ENCODE data around the gene KDM1B. TPM values are rescaled to one million over a fixed set of nuclear protein-coding genes. Genes with fewer than 3 reads are reported as not detected.

The KDM1B gene
- total RNA-seq, 1 donor from 2014 or later, result 22.9 TPM

- Histone ChIP-seq H3K36me3 (ENCODE audit: control insufficient read depth, insufficient read depth, low read length) (no peaks in the 10 kb centered on the region), H3K4me3 (ENCODE audit: low read depth, low read length) (no peak overlapping the region), H3K27me3 (ENCODE audit: control insufficient read depth, insufficient read depth, low read length) (no peaks in the 10 kb centered on the region)
- DNase-seq (ENCODE audit: low read depth), result no peak
- no peak for TF ChIP-seq CTCF (IDR thresholded peaks at IDR 0.05; ENCODE audit: insufficient read depth, low read length, poor library complexity, severe bottlenecking)
These were observed 114.0 kb downstream of the KDM1B start for GRCh38 chr6:18269253-18269652.

DNA sequence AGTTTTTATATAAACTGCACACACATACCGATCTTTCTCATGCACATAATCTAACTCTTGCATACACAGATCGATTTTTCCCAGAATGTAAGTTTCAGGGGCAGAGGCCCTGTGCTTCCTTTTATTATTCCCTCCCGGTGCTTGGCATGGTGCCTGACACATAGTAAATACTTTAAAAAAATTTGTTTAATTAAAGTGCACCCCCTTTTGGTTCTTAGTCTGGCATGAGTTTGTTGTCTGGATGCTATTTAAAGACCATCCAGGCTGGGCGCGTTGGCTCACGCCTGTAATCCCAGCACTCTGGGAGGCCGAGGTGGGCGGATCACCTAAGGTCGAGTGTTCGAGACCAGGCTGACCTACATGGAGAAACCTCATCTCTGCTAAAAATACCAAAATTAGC is 114.5 kb downstream of the KDM1B start:
- H3K36me3 ChIP-seq (ENCODE audit: control insufficient read depth, insufficient read depth, low read length), result no peaks in the 10 kb centered on the region
- H3K27me3 ChIP-seq (ENCODE audit: control insufficient read depth, insufficient read depth, low read length), result no peaks in the 10 kb centered on the region
- TF ChIP-seq CTCF (IDR thresholded peaks at IDR 0.05; ENCODE audit: insufficient read depth, low read length, poor library complexity, severe bottlenecking), result no peak
- DNase-seq (ENCODE audit: low read depth), result no peak
- H3K4me3 ChIP-seq (ENCODE audit: low read depth, low read length), result no peak overlapping the region

GRCh38 chr6:18270216-18270615 is 115.0 kb downstream of the KDM1B start:
- no peak for DNase-seq (ENCODE audit: low read depth)
- no peak overlapping the region for H3K4me3 ChIP-seq (ENCODE audit: low read depth, low read length)
- H3K27me3 ChIP-seq (ENCODE audit: control insufficient read depth, insufficient read depth, low read length), result no peaks in the 10 kb centered on the region
- no peaks in the 10 kb centered on the region for H3K36me3 ChIP-seq (ENCODE audit: control insufficient read depth, insufficient read depth, low read length)
- TF ChIP-seq CTCF (IDR thresholded peaks at IDR 0.05; ENCODE audit: insufficient read depth, low read length, poor library complexity, severe bottlenecking), result no peak

Other genes starting within 250 kb of the KDM1B start
- 23.3 and 30.9 TPM in 2 replicates for gene KIF13A, start 167.8 kb upstream of the KDM1B start, total RNA-seq
- gene NHLRC1, start 32.7 kb upstream of the KDM1B start, total RNA-seq, result 3.1 and 4.5 TPM in 2 replicates
- gene TPMT, start 345 bp upstream of the KDM1B start, total RNA-seq, result 12.4 and 14.9 TPM in 2 replicates
- gene DEK, start 109.1 kb downstream of the KDM1B start, total RNA-seq, result 65.9 and 89.4 TPM in 2 replicates
- 13.2 and 15.5 TPM in 2 replicates for gene RNF144B, start 231.9 kb downstream of the KDM1B start, total RNA-seq

All from kidney epithelial cell (primary cell).